Stimulated activated CD8-positive, alpha-beta memory T cell treated with anti-CD3 and anti-CD28 coated beads, Interleukin-15, amount 100 ng/mL, for 48 hours (primary cell): ENCODE results near the gene PIH1D1.
A peak's percentile ranks its signal among the peaks of the same experiment; 100 is the strongest.
"Not testable (repeated sequence)": the region's sequence is repeated elsewhere in the genome, so short reads cannot be mapped to it uniquely, and the experiment has no call there.

Experiments
- DNase-seq, 2 donors: peaks; one replicate each; pipeline ENCODE4 v3.0.0-alpha.2; 2020; ENCODE audit warnings: low read depth in 2 of 2

Gene PIH1D1

GRCh38 chr19:49481020-49481683, 29.5 kb upstream of the PIH1D1 start:
- DNase-seq = no peak

- DNase-seq = no peak
Measured at GRCh38 chr19:49479975-49480628, 28.5 kb upstream of the PIH1D1 start.

GRCh38 chr19:49475995-49476880, 24.6 kb upstream of the PIH1D1 start:
- DNase-seq = peak; percentile 74 to 76

- DNase-seq = no peak
Measured at GRCh38 chr19:49475191-49475917, 23.7 kb upstream of the PIH1D1 start.

GRCh38 chr19:49474542-49474924, 22.9 kb upstream of the PIH1D1 start:
- DNase-seq = no peak

- peak; percentile 82 to 85 for DNase-seq
Measured at GRCh38 chr19:49473868-49474541, 22.4 kb upstream of the PIH1D1 start, which contains the start of gene FLT3LG. Gene FLT3LG, plus strand, starts transcription at chr19:49474215. Its CDS starts 425 bp downstream, at chr19:49474640.

- not testable (repeated sequence) for DNase-seq
Measured at GRCh38 chr19:49473501-49473867, 21.9 kb upstream of the PIH1D1 start.

GRCh38 chr19:49472936-49473335, 21.3 kb upstream of the PIH1D1 start:
- DNase-seq = no peak

GRCh38 chr19:49470615-49470978, 19.0 kb upstream of the PIH1D1 start:
- no peak for DNase-seq

- peak; percentile 86 to 93 for DNase-seq
Measured at GRCh38 chr19:49469828-49470614, 18.4 kb upstream of the PIH1D1 start.

- DNase-seq = peak; percentile 73 to 74
Measured at GRCh38 chr19:49468746-49469447, 17.3 kb upstream of the PIH1D1 start.

- DNase-seq = no peak
Measured at GRCh38 chr19:49468199-49468598, 16.6 kb upstream of the PIH1D1 start.

- no peak for DNase-seq
Measured at GRCh38 chr19:49465371-49465770, 13.8 kb upstream of the PIH1D1 start.

GRCh38 chr19:49463960-49464740, 12.5 kb upstream of the PIH1D1 start:
- no peak for DNase-seq

GRCh38 chr19:49462492-49462891, 10.9 kb upstream of the PIH1D1 start:
- DNase-seq = no peak

GRCh38 chr19:49461656-49462055, 10.0 kb upstream of the PIH1D1 start:
- no peak for DNase-seq

- DNase-seq = not testable (repeated sequence)
Measured at GRCh38 chr19:49461130-49461529, 9.5 kb upstream of the PIH1D1 start.

- DNase-seq = no peak
Measured at GRCh38 chr19:49459388-49459787, 7.8 kb upstream of the PIH1D1 start.

- DNase-seq = no peak
Measured at GRCh38 chr19:49458567-49458903, 6.9 kb upstream of the PIH1D1 start.
